Measurements from ENCODE around the gene CACNA1C.

CACNA1C gene

GRCh38 chr12:2215709-2216560 is 163.1 kb downstream of the CACNA1C start:
- TF ChIP-seq CTCF (IDR thresholded peaks at IDR 0.05; ENCODE audit: borderline replicate concordance, extremely low read depth, low read length, poor library complexity, severe bottlenecking) (no peak), EZH2 (IDR thresholded peaks at IDR 0.05; ENCODE audit: borderline replicate concordance, low read depth, low read length, severe bottlenecking) (no peak)
- DNase-seq (no peak), ATAC-seq (ENCODE audit: insufficient read depth, low read depth) (no peak)
- Histone ChIP-seq H3K79me2 (ENCODE audit: insufficient read depth, low read length) (no peaks in the 10 kb centered on the region), H3K9me3 (ENCODE audit: insufficient read depth, low read length, severe bottlenecking) (no peaks in the 10 kb centered on the region), H2AFZ (ENCODE audit: low read depth, low read length) (no peak overlapping the region), H3K27me3 (ENCODE audit: insufficient read depth, low read length, poor library complexity) (peaks cover 8% of the 10 kb centered on the region), H3K4me3 (ENCODE audit: low read depth in 1 of 2, low read length in 2 of 2) (no peak overlapping the region), H3K9ac (ENCODE audit: low read depth, low read length) (no peak overlapping the region), H3K27ac (ENCODE audit: low read length) (no peak overlapping the region), H3K36me3 (ENCODE audit: insufficient read depth, low read length) (no peaks in the 10 kb centered on the region), H3K4me1 (ENCODE audit: insufficient read depth, low read length) (no peaks in the 10 kb centered on the region), H3K4me2 (ENCODE audit: insufficient read depth, low read length) (no peak overlapping the region), H4K20me1 (ENCODE audit: insufficient read depth, low read length) (no peaks in the 10 kb centered on the region)

GRCh38 chr12:2218706-2219105 is 165.9 kb downstream of the CACNA1C start:
- H3K79me2 ChIP-seq (ENCODE audit: insufficient read depth, low read length) = no peaks in the 10 kb centered on the region
- H3K4me3 ChIP-seq (ENCODE audit: low read depth in 1 of 2, low read length in 2 of 2) = no peak overlapping the region
- TF ChIP-seq CTCF (IDR thresholded peaks at IDR 0.05; ENCODE audit: borderline replicate concordance, extremely low read depth, low read length, poor library complexity, severe bottlenecking) = no peak
- no peak for TF ChIP-seq EZH2 (IDR thresholded peaks at IDR 0.05; ENCODE audit: borderline replicate concordance, low read depth, low read length, severe bottlenecking)
- H2AFZ ChIP-seq (ENCODE audit: low read depth, low read length) = no peak overlapping the region
- H3K9me3 ChIP-seq (ENCODE audit: insufficient read depth, low read length, severe bottlenecking) = no peaks in the 10 kb centered on the region
- H3K36me3 ChIP-seq (ENCODE audit: insufficient read depth, low read length) = no peaks in the 10 kb centered on the region
- ATAC-seq (ENCODE audit: insufficient read depth, low read depth) = no peak
- no peak overlapping the region for H3K4me2 ChIP-seq (ENCODE audit: insufficient read depth, low read length)
- H3K4me1 ChIP-seq (ENCODE audit: insufficient read depth, low read length) = no peaks in the 10 kb centered on the region
- H4K20me1 ChIP-seq (ENCODE audit: insufficient read depth, low read length) = no peaks in the 10 kb centered on the region
- no peak for DNase-seq
- no peak overlapping the region for H3K27ac ChIP-seq (ENCODE audit: low read length)
- H3K9ac ChIP-seq (ENCODE audit: low read depth, low read length) = no peak overlapping the region
- peaks cover 3% of the 10 kb centered on the region for H3K27me3 ChIP-seq (ENCODE audit: insufficient read depth, low read length, poor library complexity)

GRCh38 chr12:2221030-2221621 is 168.3 kb downstream of the CACNA1C start:
- Histone ChIP-seq H3K27ac (ENCODE audit: low read length) (no peak overlapping the region), H3K4me3 (ENCODE audit: low read depth in 1 of 2, low read length in 2 of 2) (no peak overlapping the region), H3K4me2 (ENCODE audit: insufficient read depth, low read length) (no peak overlapping the region), H3K36me3 (ENCODE audit: insufficient read depth, low read length) (no peaks in the 10 kb centered on the region), H4K20me1 (ENCODE audit: insufficient read depth, low read length) (no peaks in the 10 kb centered on the region), H3K4me1 (ENCODE audit: insufficient read depth, low read length) (no peaks in the 10 kb centered on the region), H3K9me3 (ENCODE audit: insufficient read depth, low read length, severe bottlenecking) (no peaks in the 10 kb centered on the region), H2AFZ (ENCODE audit: low read depth, low read length) (no peak overlapping the region), H3K27me3 (ENCODE audit: insufficient read depth, low read length, poor library complexity) (peaks cover 2% of the 10 kb centered on the region), H3K9ac (ENCODE audit: low read depth, low read length) (no peak overlapping the region), H3K79me2 (ENCODE audit: insufficient read depth, low read length) (no peaks in the 10 kb centered on the region)
- no peak for DNase-seq
- ATAC-seq (ENCODE audit: insufficient read depth, low read depth) = no peak
- TF ChIP-seq EZH2 (IDR thresholded peaks at IDR 0.05; ENCODE audit: borderline replicate concordance, low read depth, low read length, severe bottlenecking) = no peak
- no peak for TF ChIP-seq CTCF (IDR thresholded peaks at IDR 0.05; ENCODE audit: borderline replicate concordance, extremely low read depth, low read length, poor library complexity, severe bottlenecking)

Data from DND-41 (cell line).